ENCODE measurements around the gene FOXD1. TPM values are rescaled to one million over a fixed set of nuclear protein-coding genes. Genes with fewer than 3 reads are reported as not detected.

The FOXD1 gene
- total and polyA plus RNA-seq, 12 donors: 1.1 to 6.5 (median 2.1) TPM

GRCh38 chr5:73418244-73418691 lies 30.3 kb downstream of the FOXD1 start:
- Histone ChIP-seq H3K36me3 (replicated peaks in 1 of 2) (no peaks in the 10 kb centered on the region), H3K27ac (peak overlapping the region in 1 of 5 donors; percentile 48), H3K9me3 (replicated peaks in 1 of 3) (no peaks in the 10 kb centered on the region), H3K4me1 (replicated peaks in 1 of 2) (peaks cover 0 to 10% of the 10 kb centered on the region in 2 donors), H3K4me3 (no peak overlapping the region), H3K27me3 (peaks cover 87% of the 10 kb centered on the region)
- DNase-seq: peak in 3 of 7 donors; percentile 23 to 26 (median 24)
- WGBS, 4 donors: 24 to 41% (median 35%) methylated on average over 4 to 6 of the region's 6 CpGs
- intact Hi-C loops (cut with DNase I): no loop called here
- TF ChIP-seq POLR2A (IDR thresholded peaks at IDR 0.05): no peak
- TF ChIP-seq CTCF (IDR thresholded peaks at IDR 0.05): no peak

GRCh38 chr5:73417303-73418034 lies 31.1 kb downstream of the FOXD1 start:
- Histone ChIP-seq H3K4me3 (no peak overlapping the region), H3K27me3 (peaks cover 86% of the 10 kb centered on the region), H3K36me3 (replicated peaks in 1 of 2) (no peaks in the 10 kb centered on the region), H3K4me1 (replicated peaks in 1 of 2) (peaks cover 0 to 10% of the 10 kb centered on the region in 2 donors), H3K27ac (peak overlapping the region in 1 of 5 donors; percentile 12), H3K9me3 (replicated peaks in 1 of 3) (no peaks in the 10 kb centered on the region)
- DNase-seq: no peak
- intact Hi-C loops (cut with DNase I): no loop called here
- 43 to 56% (median 50%) methylated on average over 10 of the region's 10 CpGs for WGBS, 4 donors
- TF ChIP-seq CTCF (IDR thresholded peaks at IDR 0.05) (no peak), POLR2A (IDR thresholded peaks at IDR 0.05) (no peak)

GRCh38 chr5:73415617-73416016 lies 33.0 kb downstream of the FOXD1 start:
- H3K9me3 ChIP-seq (replicated peaks in 1 of 3): no peaks in the 10 kb centered on the region
- H3K4me3 ChIP-seq: no peak overlapping the region
- DNase-seq: no peak
- H3K27me3 ChIP-seq: peaks cover 71% of the 10 kb centered on the region
- no peak overlapping the region for H3K27ac ChIP-seq
- WGBS, 4 donors: 72 to 78% (median 74%) methylated on average over 5 of the region's 5 CpGs
- peaks cover 0 to 10% of the 10 kb centered on the region in 2 donors for H3K4me1 ChIP-seq (replicated peaks in 1 of 2)
- intact Hi-C loops (cut with DNase I): no loop called here
- TF ChIP-seq POLR2A (IDR thresholded peaks at IDR 0.05) (no peak), CTCF (IDR thresholded peaks at IDR 0.05) (no peak)
- H3K36me3 ChIP-seq (replicated peaks in 1 of 2): no peaks in the 10 kb centered on the region

DNA sequence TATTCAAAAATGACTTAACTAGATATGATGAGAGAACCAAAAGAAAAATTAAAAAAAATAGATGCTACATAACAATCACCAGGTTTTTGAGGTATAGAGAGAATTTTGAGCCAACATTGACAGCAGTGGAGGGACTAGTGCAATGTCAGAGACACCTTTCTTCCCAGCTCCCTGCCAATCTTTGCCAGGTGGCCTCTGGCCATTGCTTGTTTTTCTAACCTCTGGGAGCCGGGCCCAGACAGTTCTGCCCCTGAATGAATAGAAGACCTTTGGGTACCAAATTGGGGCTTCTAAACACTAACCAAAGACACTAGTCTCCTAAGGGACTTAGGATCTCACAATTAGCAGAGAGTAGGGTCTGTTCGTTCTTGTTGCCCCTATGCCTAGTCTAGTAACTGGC lies 33.4 kb downstream of the FOXD1 start:
- DNase-seq: no peak
- intact Hi-C loops (cut with DNase I): no loop called here
- Histone ChIP-seq H3K27ac (no peak overlapping the region), H3K4me1 (replicated peaks in 1 of 2) (peaks cover 0 to 8% of the 10 kb centered on the region in 2 donors), H3K27me3 (peaks cover 67% of the 10 kb centered on the region), H3K36me3 (replicated peaks in 1 of 2) (no peaks in the 10 kb centered on the region), H3K9me3 (replicated peaks in 1 of 3) (no peaks in the 10 kb centered on the region), H3K4me3 (no peak overlapping the region)
- 68 to 80% (median 74%) methylated on average over 2 of the region's 2 CpGs for WGBS, 4 donors
- TF ChIP-seq CTCF (IDR thresholded peaks at IDR 0.05) (no peak), POLR2A (IDR thresholded peaks at IDR 0.05) (no peak)
